DMS53 (cell line): ENCODE data around the gene IL2.

Source experiments
- DNase-seq: peaks from one replicate; lab custom pipeline; 2025; lab: John Stamatoyannopoulos, UW

Gene IL2

GRCh38 chr4:122456231-122457116, at the start of gene IL2:
Gene IL2 (minus strand): TSS chr4:122456725. CDS start chr4:122456440, 285 bp downstream.
- peak; percentile 37 for DNase-seq

- DNase-seq = no peak
These were observed 46.7 kb upstream of the IL2 start for GRCh38 chr4:122503214-122503613.

- peak; percentile 56 for DNase-seq
These were observed 44.5 kb upstream of the IL2 start for GRCh38 chr4:122500852-122501501.

GRCh38 chr4:122489061-122489460, 32.5 kb upstream of the IL2 start:
- DNase-seq = no peak

- DNase-seq = no peak
These were observed 27.0 kb upstream of the IL2 start for GRCh38 chr4:122483481-122483880.

GRCh38 chr4:122481766-122482405, 25.4 kb upstream of the IL2 start:
- no peak for DNase-seq

- no peak for DNase-seq
These were observed 24.3 kb upstream of the IL2 start for GRCh38 chr4:122480655-122481487.

GRCh38 chr4:122479935-122480416, 23.5 kb upstream of the IL2 start:
- DNase-seq = no peak

GRCh38 chr4:122476745-122477144, 20.2 kb upstream of the IL2 start:
- DNase-seq = no peak

- peak; percentile 9 for DNase-seq
These were observed 19.6 kb upstream of the IL2 start for GRCh38 chr4:122476126-122476525.

- DNase-seq = no peak
These were observed 18.7 kb upstream of the IL2 start for GRCh38 chr4:122475233-122475632.

GRCh38 chr4:122469457-122469856, 12.9 kb upstream of the IL2 start:
- no peak for DNase-seq

- peak; percentile 54 for DNase-seq
These were observed 2.1 kb upstream of the IL2 start for GRCh38 chr4:122458625-122459024.

- peak; percentile 16 for DNase-seq
These were observed 3.0 kb downstream of the IL2 start for GRCh38 chr4:122453384-122453995.

GRCh38 chr4:122450847-122451246, 5.7 kb downstream of the IL2 start:
- peak; percentile 20 for DNase-seq

- no peak for DNase-seq
These were observed 22.2 kb downstream of the IL2 start for GRCh38 chr4:122434285-122434684.

GRCh38 chr4:122431351-122431750, 25.2 kb downstream of the IL2 start:
- no peak for DNase-seq

- no peak for DNase-seq
These were observed 33.3 kb downstream of the IL2 start for GRCh38 chr4:122423246-122423645.

- DNase-seq = peak; percentile 53
These were observed 44.0 kb downstream of the IL2 start for GRCh38 chr4:122412547-122412946.

GRCh38 chr4:122403861-122404260, 52.7 kb downstream of the IL2 start:
- DNase-seq = no peak
